Skin epidermis (tissue), 12 donors: Measurements from ENCODE around the gene SEPTIN8.

Experiments used
- H3K27ac ChIP-seq, 21 experiments: fragments of 200-600 bp; sonication (generic) in 11 of 21; one replicate each; pipeline ENCODE4 v1.5.0; 2020; ENCODE audit warnings: mild to moderate bottlenecking in 3 of 21, inconsistent platforms in 2 of 21, moderate library complexity in 2 of 21
- H3K4me3 ChIP-seq, 7 experiments: fragments of 200-600 bp; sonication (generic) in 2 of 7; one replicate each; pipeline ENCODE4 v1.5.0; 2020; ENCODE audit warnings: inconsistent platforms in 2 of 7, mild to moderate bottlenecking in 2 of 7, moderate library complexity in 1 of 7

Gene SEPTIN8, protein sequence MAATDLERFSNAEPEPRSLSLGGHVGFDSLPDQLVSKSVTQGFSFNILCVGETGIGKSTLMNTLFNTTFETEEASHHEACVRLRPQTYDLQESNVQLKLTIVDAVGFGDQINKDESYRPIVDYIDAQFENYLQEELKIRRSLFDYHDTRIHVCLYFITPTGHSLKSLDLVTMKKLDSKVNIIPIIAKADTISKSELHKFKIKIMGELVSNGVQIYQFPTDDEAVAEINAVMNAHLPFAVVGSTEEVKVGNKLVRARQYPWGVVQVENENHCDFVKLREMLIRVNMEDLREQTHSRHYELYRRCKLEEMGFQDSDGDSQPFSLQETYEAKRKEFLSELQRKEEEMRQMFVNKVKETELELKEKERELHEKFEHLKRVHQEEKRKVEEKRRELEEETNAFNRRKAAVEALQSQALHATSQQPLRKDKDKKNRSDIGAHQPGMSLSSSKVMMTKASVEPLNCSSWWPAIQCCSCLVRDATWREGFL

GRCh38 chr5:132777209-132778069 is at the start of gene SEPTIN8:
Gene SEPTIN8, minus strand, starts transcription at chr5:132777239. Its CDS starts 102 bp downstream, at chr5:132777137.
- Histone ChIP-seq H3K4me3 (peak within 1 kb of the TSS; percentile 47 to 93 (median 81)), H3K27ac (peak within 1 kb of the TSS; percentile 57 to 92 (median 86))

GRCh38 chr5:132826424-132827082 is 49.5 kb upstream of the SEPTIN8 start:
- Histone ChIP-seq H3K27ac (no peak overlapping the region), H3K4me3 (no peak overlapping the region)

DNA sequence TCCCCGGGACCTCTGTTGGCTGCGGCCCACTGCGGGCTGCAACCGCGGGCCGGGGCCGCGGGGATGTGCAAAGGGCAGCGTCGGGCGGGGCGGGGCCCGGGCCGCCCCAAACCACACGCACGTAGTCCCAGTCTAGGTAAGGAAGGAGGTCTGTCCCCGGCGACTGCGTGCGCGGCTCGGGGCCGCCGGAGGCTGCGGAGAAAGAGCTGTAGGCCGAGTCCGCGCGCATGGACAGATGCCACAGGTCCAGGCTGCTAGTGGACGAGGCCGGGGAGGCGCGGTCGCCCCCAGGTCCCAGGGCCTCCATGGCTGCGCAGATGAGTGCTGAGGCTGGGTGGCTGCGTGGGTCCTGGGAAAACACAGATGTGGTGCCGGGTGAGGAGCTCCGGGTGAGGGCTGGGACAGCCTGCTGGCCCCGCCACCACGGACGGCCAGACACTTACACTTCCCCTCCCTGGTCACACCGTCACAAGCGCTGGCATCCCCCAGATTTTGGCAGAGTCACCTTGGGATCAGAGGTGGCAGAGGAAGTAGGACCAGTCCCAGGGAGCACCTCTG is 48.9 kb upstream of the SEPTIN8 start:
- Histone ChIP-seq H3K4me3 (peak overlapping the region in 5 of 7 experiments; percentile 19 to 33 (median 27)), H3K27ac (peak overlapping the region in 1 of 21 experiments; percentile 34)

GRCh38 chr5:132825033-132825833 is 48.2 kb upstream of the SEPTIN8 start:
- Histone ChIP-seq H3K27ac (peak overlapping the region in 1 of 21 experiments; percentile 34), H3K4me3 (peak overlapping the region in 6 of 7 experiments; percentile 16 to 33 (median 27))

- Histone ChIP-seq H3K27ac (no peak overlapping the region), H3K4me3 (no peak overlapping the region)
Observed at GRCh38 chr5:132824426-132824825, 47.4 kb upstream of the SEPTIN8 start.

- Histone ChIP-seq H3K27ac (no peak overlapping the region), H3K4me3 (peak overlapping the region in 2 of 7 experiments; percentile 5 to 19)
Observed at GRCh38 chr5:132823481-132824050, 46.5 kb upstream of the SEPTIN8 start.

DNA sequence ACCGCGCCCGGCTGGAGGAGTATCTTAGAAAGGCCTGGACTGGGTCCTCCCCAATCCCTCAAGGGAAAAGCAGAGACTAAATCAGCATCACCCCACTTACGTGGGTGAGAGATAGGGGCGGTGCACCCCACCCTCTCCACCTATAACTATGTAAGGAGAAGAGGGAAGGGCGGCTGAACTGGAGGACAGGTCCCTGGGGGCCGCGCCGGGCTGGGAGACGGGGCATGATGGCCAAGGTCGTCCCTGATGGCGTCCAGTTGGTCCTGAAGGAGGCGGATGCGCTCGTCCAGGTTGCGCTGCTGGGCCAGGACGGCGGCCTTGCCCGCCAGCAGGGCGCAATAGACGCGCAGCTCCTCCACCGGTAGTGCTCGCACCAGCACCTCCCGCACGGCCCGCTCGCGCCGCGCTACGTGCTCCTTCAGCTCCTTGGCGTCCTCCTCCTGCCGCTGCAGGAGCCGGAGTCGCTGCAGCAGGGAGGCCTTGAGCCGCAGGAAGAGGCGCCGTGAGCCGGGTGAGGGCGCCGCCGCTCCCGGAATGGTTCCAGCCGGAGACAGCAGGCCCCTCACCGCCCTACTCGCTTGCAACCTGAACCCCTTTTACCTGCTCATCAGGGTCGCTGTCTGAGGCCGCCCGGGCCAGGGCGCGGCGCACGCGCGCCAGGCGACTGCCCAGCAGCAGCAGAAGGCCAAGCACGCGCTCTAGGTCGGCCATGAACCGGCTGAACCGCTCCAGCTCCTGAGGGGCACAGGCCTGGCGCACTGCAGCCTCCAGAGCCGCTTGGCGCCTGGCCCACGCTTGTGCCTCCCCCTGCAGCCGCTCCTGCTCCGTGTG is 45.8 kb upstream of the SEPTIN8 start:
- no peak overlapping the region for H3K27ac ChIP-seq
- H3K4me3 ChIP-seq, result peak overlapping the region in 4 of 7 experiments; percentile 5 to 22 (median 18)

- peak overlapping the region in 1 of 21 experiments; percentile 57 for H3K27ac ChIP-seq
- H3K4me3 ChIP-seq, result no peak overlapping the region
Observed at GRCh38 chr5:132821791-132822190, 44.8 kb upstream of the SEPTIN8 start.

- H3K4me3 ChIP-seq, result no peak overlapping the region
- H3K27ac ChIP-seq, result peak overlapping the region in 1 of 21 experiments; percentile 57
Observed at GRCh38 chr5:132821350-132821749, 44.3 kb upstream of the SEPTIN8 start.

DNA sequence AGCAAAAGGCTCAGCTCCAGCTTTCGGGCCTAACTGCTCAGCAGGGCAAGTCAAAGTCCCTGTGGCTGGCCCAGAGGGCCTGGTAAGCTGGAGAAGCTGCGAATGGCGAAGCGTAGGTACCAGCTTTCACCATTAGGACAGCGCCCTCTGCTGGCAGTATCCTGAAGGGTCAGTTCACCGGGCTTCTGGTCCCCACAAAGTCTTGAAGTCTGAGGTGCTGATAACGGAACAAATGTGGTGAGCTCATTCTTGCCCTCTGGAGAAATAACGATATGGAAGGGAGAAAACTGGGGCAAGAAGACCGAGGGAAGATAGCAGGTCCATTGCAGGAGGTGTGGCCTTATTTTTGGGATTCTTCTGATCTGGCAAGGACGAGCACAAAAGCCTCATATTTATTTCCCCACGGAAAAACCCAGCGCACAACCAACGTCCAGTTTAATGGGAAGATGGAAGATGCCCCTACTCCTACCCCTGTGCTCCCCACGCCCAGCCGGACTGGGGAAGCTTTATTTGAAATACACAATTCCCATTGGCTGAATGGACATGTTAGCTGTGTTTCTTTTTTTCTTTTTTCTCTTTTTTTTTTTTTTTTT is 43.2 kb upstream of the SEPTIN8 start:
- peak overlapping the region in 1 of 7 experiments; percentile 25 for H3K4me3 ChIP-seq
- no peak overlapping the region for H3K27ac ChIP-seq

- Histone ChIP-seq H3K4me3 (peak overlapping the region in 2 of 7 experiments; percentile 20 to 25), H3K27ac (no peak overlapping the region)
Observed at GRCh38 chr5:132819468-132819867, 42.4 kb upstream of the SEPTIN8 start.

GRCh38 chr5:132817011-132817410 is 40.0 kb upstream of the SEPTIN8 start:
- Histone ChIP-seq H3K27ac (no peak overlapping the region), H3K4me3 (no peak overlapping the region)

DNA sequence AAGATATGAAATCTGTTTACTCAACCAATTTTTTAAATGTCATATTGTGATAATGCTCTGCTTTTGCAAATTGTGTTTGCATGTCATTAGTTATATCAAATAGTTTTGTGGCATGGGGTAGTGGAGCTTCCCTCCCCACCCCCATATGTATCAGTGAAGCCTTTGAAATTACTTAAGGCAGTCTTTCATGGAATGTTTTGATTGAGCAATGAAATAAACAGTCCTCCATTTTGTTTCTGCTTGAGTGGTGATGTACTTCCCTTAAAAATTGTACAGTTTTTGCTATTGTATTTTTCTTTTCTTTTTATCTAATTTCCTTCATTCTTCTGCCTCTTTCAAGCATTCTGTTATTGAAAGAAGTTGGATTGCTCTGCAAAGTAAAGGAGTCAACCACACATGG is 39.5 kb upstream of the SEPTIN8 start:
- Histone ChIP-seq H3K27ac (no peak overlapping the region), H3K4me3 (no peak overlapping the region)

GRCh38 chr5:132816083-132816482 is 39.0 kb upstream of the SEPTIN8 start:
- Histone ChIP-seq H3K27ac (no peak overlapping the region), H3K4me3 (no peak overlapping the region)

DNA sequence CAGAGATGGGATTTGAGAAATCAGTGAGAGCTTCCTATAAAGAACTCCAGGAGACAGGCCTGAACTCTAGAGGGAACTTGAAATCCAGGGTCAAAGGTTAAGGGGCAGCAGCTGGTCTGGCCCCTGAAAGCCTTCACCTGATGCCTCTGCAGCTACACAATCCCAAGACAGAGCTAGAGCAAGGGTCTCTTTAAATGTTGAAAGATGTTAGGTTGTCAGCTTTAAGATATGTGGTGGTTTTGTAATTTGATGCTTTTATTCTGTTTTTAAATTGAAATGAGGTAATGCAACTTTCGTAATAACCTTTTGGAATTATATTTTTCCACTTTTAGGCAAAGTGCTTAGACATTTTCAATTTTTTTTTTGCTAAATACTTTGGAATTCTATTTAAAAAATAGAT is 38.4 kb upstream of the SEPTIN8 start:
- no peak overlapping the region for H3K4me3 ChIP-seq
- no peak overlapping the region for H3K27ac ChIP-seq

DNA sequence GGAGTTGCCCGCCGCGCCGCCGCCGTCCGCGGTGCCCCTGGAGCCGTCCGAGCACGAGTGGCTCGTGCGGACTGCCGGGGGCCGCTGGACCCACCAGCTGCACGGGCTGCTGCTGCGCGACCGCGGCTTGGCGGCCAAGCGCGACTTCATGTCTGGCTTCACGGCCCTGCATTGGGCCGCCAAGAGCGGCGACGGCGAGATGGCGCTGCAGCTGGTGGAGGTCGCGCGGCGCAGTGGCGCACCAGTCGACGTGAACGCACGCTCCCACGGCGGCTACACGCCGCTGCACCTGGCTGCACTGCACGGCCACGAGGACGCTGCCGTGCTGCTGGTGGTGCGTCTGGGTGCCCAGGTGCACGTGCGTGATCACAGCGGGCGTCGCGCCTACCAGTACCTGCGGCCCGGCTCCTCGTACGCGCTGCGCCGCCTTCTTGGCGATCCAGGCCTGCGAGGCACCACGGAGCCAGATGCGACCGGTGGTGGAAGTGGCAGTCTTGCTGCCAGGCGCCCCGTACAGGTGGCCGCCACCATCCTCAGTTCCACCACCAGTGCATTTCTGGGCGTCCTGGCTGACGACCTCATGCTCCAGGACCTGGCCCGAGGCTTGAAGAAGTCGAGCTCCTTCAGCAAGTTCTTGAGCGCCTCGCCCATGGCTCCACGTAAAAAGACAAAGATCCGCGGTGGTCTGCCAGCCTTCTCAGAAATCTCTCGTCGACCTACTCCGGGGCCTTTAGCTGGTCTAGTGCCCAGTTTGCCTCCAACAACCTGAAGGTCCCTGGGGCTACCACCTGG is 37.7 kb upstream of the SEPTIN8 start:
- peak overlapping the region in 1 of 7 experiments; percentile 30 for H3K4me3 ChIP-seq

More for the DNA sequence above, 37.7 kb upstream of the SEPTIN8 start:
- no peak overlapping the region for H3K27ac ChIP-seq
